T follicular helper cell (primary cell): ENCODE measurements around the gene EFHD2.

Experiments used
- DNase-seq: peaks from one replicate; pipeline ENCODE4 v3.0.0-alpha.2; 2020; ENCODE audit warnings: low read depth

The EFHD2 gene

GRCh38 chr1:15476927-15477326, 67.2 kb downstream of the EFHD2 start:
- DNase-seq: no peak

DNA sequence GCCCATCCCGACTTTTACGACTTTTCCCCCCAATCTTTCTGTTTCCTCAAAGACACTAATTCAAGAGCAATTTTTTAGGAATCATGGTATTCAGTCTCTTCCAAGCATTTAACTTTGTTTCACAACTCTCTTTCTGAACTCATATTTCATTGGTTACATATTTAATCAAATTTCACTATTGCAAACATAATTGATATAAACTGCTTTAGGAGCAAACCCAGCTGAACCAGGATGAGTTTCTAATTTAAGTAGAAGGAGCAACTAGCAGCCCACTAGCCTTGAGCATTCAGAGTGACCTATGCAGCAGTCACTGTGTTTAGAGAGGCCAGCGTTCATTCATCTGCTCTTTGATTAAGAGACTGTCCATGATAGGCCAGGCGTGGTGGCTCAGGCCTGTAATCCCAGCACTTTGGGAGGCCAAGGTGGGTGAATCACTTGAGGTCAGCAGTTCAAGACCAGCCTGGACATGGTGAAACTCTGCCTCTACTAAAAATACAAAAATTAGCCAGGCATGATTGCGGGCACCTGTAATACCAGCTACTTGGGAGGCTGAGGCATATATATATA, 68.0 kb downstream of the EFHD2 start:
- no peak for DNase-seq
